Ammon's horn (tissue), 1 donor: ENCODE results near the gene MGAT5.

Experiments
- DNase-seq: peaks from one replicate; pipeline ENCODE4 v3.0.0-alpha.2; 2016; ENCODE audit warnings: low spot score

MGAT5 gene

GRCh38 chr2:134501476-134502091, 247.7 kb downstream of the MGAT5 start:
- DNase-seq: no peak

- no peak for DNase-seq
Measured at GRCh38 chr2:134502104-134502503, 248.2 kb downstream of the MGAT5 start.
